NCI-H128 (cell line): Measurements from ENCODE around the gene STK31.
"Not testable (repeated sequence)": the region's sequence is repeated elsewhere in the genome, so short reads cannot be mapped to it uniquely, and the experiment has no call there.

ENCODE experiments used
- DNase-seq: peaks from one replicate; lab custom pipeline; 2025; ENCODE audit not compliant: unreplicated experiment; lab: John Stamatoyannopoulos, UW

Gene STK31

DNA sequence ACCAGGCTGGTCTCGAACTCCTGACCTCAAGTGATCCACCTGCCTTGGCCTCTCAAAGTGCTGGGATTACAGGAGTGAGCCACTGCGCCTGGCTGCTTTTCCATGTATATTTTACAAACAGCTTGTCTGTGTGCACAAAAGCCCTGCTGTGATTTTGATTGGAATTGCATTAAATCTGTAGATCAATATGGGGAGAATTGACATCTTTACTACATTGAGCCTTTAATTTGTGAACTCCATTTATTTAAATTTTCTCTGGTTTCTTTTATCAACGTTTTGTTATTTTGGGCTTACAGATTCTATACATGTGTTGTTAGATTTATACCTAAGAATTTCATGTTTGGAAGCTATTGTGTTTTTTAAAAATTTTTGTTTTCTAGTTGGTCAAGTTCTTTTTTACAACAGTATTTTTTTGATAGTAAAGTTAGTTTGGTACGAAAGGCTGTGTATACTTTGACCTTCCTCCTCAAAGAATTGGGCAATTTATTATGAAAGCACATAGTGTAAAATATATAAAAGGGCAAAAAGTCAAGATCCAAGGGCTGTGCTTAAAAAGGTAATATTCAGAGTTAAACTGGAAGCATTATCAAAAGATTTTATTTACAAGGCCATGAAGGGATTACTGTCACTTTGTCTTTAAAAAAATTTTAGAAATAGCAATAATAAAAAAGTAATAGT lies 92.8 kb downstream of the STK31 start:
- no peak for DNase-seq

DNA sequence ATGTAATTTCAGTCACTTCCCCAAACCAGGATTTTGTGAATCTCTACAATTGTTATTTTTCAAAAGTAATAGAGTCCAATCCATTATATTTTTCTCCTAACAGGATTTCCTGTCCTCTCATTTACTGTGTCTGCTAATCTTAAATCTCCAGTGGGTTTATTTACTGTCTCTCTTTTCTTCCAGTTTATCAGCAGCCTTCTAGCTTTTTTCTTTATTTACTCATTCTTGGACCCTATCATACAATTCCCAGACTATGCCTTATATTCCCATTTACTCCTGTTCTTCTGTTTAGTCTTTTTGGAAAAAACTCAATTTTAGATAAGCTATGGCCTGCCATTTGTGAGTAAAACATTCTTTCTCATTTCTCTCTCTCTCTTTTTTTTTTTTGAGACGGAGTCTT lies 94.7 kb downstream of the STK31 start:
- DNase-seq = no peak

DNA sequence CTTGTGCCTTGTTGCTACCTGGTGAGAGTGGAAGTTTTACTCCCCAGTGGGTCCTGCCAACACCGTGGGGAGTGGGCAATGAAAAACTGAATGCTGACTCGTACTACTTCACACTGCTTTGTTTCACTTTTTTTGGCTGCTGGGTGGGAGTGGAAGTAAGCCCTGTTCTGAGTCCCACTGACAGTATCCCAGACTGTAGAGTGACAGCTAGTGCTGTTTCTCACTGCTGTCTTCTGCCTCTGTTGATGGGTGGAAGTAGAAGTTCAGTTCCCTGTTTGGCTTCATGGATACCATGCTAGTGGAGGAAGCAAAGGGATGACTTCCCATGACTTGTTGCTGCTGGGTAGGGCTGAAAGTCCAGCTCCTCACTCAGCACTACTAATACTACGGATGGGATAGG lies 98.4 kb downstream of the STK31 start:
- no peak for DNase-seq

DNA sequence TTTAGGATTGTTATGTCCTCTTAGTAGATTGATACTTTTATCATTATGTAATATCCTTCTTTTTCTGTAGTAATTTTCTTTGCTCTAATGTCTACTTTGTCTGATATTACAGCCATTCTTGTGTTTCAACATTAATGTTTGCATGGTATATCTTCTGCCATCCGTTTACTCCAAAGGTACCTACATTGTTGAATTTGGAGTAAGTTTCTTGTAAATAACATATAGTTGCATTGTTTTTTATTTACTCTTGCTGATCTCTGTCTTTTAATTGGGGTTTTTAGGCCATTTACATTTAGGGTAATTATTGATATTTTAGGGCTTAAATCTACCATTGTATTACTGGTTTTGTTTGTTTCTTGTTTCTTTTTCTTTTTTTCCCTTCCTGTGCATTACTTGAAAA lies 100.1 kb downstream of the STK31 start:
- DNase-seq = no peak

DNA sequence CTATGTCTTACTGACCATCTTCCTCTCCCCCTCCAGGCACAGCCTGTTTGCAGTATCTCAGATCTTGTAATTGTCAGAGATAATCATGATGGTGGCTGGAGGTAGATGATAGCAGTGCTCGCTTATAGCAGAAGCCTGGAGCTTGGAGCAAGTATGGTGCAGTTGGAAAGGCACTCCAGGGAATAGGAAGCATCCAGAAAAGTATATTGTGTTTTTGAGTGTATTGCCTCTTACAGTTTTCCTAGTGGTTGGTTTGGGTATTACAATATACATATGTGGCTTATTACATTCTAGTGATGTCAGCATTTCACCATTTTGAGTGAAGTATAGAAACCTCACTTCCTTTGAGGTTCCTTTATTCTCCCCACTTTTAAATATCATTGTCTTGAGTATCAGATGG lies 101.5 kb downstream of the STK31 start:
- no peak for DNase-seq

DNA sequence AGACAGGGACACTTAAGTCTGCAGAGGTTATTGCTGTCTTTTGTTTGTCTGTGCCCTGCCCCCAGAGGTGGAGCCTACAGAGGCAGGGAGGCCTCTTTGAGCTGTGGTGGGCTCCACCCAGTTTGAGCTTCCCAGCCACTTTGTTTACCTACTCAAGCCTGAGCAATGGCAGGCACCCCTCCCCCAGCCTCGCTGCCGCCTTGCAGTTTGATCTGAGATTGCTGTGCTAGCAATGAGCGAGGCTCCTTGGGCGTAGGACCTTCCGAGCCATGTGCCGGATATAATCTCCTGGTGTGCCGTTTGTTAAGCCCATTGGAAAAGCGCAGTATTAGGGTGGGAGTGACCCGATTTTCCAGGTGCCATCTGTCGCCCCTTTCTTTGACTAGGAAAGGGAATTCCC lies 118.1 kb downstream of the STK31 start:
- DNase-seq = not testable (repeated sequence)

DNA sequence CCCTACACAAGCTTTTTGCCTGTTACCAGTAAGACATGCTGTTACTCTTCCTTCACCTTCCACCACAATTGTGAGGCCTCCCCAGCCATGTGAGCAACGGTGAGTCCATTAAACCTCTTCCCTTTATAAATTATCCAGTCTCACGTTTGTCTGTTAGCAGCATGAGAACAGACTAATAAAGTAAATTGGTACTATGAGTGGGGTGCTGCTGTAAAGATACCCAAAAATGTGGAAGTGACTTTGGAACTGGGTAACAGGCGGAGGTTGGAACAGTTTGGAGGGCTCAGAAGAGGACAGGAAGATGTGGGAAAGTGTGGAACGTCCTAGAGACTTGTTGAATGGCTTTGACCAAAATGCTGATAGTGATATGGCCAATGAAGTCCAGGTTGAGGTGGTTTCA lies 122.7 kb downstream of the STK31 start:
- not testable (repeated sequence) for DNase-seq

DNA sequence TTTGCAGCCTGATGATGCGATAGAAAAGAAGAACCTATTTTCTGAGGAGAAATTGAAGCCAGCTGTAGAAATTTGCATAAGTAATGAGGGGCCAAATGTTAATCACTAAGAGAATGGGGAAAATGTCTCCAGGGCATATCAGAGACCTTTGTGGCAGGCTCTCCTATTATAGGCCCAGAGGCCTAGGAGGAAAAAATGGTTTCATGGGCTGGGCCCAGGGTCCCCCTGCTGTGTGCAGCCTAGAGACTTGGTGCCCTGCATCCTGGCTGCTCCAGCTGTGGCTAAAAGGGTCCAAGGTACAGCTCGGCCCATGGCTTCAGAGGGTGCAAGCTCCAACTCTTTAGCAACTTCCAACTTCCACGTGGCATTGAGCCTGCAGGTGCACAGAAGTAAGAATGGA lies 123.4 kb downstream of the STK31 start:
- no peak for DNase-seq

DNA sequence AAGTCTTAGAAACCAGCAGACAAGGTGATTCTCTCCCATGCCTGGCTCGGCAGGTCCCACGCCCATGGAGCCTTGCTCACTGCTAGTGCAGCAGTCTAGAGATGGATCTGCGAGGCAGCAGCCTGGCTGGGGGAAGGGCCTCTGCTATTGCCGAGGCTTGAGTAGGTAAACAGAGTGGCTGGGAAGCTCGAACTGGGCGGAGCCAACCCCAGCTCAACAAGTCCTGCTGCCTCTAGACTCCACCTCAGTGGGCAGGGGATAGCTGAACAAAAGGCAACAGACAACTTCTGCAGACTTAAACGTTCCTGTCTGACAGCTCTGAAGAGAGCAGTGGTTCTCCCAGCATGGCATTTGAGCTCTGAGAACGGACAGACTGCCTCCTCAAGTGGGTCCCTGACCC lies 134.8 kb downstream of the STK31 start:
- not testable (repeated sequence) for DNase-seq

DNA sequence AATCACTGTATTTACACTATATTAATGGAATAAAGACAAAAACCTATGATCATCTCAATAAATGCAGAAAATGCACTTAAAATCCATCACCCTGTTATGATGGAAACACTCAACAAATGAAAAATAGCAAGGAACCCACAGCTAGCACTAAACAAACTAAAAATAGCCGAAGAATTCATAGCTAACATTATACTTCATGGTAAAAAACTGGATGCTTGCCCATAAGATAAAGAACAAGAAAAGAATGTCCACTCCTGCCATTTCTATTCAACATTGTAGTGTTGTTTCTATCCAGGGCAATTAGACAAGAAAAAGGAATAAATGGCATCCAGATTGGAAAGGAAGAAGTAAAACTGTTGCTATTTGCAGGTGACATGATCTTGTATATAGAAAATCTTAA lies 142.1 kb downstream of the STK31 start:
- no peak for DNase-seq

DNA sequence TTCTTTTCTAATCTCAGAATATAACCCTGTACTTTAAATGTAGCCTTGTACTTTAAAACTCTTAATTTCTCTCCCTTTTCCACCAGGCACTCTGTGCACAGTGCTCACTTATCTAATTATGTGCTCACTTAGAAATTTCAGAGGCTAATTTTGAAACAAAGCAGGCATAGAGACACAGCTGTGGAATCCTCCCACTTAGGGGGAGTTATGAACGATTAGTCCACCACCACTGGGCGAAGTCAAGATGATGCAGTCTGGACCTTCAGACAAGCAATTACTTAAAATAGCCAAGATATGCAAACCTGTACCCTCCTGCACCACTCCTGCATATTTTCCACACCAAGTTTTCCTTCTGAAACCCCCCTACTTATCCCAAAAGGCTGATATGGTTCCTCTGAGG lies 143.0 kb downstream of the STK31 start:
- DNase-seq = no peak

DNA sequence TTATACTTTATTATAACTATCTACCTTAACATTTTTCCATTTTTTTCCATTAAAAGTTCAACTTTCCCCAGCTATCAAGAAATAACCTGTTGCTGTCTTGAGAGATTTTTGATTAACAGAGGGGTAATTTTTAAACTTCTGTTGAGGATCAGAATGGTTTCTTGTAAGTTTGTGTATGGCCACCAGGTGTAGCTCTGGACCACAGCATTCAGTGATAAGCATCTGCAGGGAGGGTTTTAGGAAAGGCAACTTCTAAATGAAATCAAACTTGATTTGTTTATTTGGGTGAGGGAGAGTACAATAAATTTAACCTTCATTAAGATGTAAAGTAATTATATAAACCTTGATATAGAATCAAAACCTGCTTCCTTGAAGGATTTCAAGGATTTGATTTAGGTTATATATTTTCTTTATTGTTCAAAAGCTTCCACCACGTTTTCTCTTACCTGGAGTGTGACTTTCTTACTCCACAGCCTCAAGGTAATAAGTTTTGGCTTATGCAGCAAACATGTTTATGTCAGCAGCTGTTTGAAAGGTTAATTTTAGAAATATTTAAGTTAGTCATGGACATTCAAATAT lies 153.3 kb downstream of the STK31 start:
- no peak for DNase-seq

DNA sequence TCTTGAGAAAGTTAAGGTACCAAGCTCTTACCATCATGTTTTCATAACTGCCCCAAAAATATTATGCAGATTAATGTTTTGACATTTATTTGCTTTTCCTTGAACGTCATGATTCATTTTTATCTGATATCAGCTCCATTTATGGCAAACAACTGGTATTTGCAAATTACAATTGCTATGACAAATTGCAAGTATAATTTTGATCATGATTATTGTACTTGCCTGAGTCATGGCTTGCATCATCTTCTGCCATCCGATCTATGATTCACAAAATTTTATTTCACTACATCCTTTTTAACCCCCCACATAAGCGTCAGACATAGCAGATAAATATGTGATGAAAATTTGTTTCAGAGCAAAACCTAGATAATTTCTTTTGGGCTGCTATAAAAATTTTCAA lies 155.0 kb downstream of the STK31 start:
- DNase-seq = no peak

DNA sequence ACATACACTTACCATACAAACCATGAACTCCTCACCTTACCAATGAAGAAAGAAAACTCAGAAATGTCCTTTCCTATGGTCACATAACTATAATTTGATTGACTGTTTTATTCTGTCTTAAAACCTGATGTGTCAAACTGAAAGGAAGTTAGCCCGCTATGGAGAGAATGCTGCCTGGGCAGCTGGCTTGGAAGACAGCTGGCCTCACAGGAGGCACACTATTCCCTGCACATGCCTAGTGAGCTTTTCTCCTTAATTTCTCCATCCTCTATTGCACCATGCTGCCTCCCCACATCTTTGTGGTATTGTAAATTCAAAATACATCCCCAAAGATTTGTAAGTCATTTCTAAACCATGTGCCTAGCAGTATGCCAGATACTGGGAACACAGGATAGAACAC lies 163.3 kb downstream of the STK31 start:
- no peak for DNase-seq

DNA sequence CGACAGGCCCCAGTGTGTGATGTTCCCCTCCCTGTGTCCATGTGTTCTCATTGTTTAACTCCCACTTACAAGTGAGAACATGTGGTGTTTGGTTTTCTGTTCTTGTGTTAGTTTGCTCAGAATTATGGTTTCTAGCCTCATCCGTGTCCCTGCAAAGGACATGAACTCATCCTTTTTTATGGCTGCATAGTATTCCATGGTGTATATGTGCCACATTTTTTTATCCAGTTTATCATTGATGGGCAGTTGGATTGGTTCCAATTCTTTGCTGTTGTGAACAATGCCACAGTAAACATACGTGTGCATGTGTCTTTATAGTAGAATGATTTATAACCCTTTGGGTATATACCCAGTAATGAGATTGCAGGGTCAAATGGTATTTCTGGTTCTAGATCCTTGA lies 166.5 kb downstream of the STK31 start:
- not testable (repeated sequence) for DNase-seq
